HG03025 (cell line): ENCODE results near the gene POLG.

Experiments
- ATAC-seq: cut with Tn5 transposase; IDR thresholded peaks from one replicate; pipeline ENCODE4 v1.9.1; 2021; ENCODE audit warnings: mild to moderate bottlenecking, moderate library complexity; ENCODE audit not compliant: unreplicated experiment, low FRiP score

The POLG gene

DNA sequence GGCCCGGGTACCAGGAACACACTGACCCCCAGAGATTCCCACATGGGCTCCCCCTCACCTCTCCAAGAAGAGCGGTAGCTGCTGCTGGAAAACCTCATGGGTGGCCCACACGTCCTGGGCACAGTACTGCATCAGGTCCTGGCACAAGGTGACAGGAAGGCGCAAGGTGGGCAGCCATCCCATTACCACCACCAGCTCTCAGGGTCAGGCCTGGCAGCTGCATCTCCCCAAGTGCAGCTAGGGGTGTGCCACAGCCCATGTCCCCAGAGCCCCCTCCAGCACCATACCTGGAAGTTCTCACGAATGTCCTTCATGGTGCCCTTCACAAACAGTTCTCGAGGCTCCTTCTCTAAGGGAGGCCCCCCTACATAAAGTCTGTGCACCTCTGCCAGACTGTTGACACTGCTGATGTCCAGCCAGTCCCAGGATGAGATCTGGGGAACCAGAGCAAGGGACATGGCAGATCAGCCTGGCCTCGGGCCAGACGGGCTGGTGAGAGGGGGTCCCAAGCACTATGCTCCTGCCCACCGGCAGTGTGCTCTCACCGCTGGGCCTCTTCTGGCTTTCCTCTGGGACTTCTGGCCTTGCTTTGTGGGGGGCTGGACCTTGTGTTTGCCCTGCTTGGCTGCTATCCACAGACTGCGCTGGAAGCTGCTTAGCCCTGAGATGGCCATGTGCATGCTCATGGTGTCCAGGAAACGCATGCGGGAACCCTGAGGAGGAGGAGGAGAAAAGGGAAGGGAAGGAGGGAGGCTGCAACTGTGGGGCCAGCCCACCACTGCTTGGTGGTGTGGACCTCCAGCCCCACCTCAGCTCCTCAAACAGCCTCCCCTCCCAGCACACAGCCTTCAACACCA lies 6.0 kb downstream of the POLG start:
- no peak for ATAC-seq

DNA sequence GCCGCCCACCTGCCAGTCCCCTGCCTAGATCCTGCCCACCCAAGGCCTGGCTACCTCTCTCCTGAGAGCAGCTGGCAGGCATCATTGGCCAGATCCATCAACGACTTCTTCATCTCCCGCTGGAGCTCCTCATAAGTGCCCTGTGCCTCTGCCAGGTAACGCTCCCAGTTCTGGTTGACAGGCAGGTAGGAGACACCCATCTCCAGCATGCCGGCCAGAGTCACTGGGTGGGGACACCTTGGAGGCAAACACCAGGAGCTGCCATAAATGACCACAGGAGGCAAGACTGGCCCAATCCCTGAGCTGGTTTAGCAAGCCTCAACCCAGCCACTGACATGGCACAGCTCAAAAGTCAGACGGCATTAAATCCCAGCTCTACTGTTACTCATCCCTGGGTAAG lies 7.5 kb downstream of the POLG start:
- ATAC-seq = no peak

GRCh38 chr15:89326316-89326715 lies 8.3 kb downstream of the POLG start:
- no peak for ATAC-seq

DNA sequence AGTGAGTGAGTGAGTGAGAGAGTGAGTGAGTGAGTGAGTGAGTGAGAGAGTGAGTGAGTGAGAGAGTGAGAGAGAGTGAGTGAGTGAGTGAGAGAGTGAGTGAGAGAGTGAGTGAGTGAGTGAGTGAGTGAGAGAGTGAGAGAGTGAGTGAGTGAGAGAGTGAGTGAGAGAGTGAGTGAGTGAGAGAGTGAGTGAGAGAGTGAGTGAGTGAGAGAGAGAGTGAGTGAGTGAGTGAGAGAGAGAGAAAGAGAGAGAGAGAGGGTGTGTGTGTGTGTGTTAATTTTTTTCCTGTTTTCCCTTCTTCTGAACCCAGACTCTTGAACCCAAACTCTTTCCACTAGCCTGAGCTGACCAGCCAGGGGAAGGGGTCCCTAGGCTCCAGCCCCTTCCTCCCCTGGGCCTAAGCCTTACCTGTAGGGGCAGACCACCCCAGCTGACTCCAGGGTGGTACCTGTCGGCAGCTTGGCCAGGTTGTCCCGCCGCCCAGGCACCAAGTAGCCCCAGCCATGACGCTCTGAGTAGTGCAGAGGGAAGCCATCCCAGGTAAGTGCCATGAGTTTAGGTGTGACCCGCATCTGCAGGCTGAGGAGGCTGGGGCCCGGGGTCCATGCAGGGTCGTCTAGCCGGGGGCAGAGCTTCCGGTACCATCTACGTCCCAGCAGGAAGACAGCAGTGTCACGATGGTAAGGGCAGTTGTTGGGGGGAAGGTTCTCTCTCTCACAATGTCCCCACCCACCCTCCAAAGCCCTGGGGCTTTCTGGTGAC lies 9.4 kb downstream of the POLG start:
- ATAC-seq = no peak

DNA sequence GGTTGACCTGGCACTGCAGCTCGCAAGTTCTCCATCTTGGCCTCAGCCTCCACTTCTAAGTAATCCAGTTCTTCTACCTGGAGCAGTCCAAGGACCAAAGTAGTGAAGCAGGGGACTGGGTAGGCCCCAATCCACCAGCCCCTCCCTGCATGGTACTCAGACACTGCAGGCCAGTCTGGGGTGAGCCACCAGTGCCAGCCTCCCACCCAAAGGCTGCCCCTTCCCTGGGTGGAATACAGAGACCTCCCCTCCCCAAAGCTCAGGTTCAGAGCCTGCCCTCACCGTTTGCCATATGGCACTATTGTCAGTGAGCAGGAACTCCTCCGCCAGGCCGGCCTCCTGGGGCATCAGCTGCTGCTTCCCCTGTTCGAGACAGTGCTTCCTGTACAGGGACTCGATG lies 10.8 kb downstream of the POLG start:
- ATAC-seq = no peak

- no peak for ATAC-seq
These were observed 11.8 kb downstream of the POLG start for GRCh38 chr15:89322822-89323221.

DNA sequence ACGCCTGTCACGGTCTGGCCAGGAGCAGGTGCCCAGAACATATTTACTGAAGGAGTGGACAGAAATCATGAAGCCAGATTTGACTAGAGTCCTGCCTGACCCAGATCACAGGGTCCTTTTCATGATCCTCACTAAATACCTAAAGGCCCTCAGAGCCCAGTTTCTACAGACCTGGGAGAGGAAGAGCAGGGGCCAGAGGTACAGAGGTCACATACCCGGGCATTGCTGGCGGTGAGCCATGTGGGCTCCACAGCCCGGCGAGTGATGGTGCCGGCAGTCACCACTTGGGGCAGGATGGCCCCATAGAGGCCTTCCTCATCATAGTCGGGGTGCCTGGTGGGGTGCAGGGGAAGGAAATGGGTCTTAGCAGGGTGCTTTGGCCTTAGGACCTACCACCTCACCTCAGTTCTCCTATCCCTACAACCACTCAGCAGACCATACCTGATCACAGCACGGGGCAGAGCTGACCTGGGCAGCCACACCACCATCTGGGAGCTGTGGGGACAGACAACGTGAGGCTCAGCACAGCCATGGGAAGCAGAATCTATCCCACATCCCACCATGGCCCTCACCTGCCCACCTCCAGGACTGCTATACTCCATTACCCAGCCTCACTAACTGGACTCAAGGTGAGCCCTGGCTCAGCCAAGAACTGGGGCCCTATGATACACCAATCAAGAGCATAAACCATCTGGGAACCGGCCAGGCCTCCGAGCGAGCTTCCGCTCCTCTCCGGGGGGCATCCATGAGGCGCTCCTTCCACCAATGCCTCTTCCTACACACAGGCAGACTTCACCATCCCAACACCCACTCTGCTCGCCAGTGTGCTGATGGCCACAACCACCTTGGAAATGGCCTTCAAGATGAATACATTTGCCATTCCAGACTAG lies 12.9 kb downstream of the POLG start:
- ATAC-seq = no peak

DNA sequence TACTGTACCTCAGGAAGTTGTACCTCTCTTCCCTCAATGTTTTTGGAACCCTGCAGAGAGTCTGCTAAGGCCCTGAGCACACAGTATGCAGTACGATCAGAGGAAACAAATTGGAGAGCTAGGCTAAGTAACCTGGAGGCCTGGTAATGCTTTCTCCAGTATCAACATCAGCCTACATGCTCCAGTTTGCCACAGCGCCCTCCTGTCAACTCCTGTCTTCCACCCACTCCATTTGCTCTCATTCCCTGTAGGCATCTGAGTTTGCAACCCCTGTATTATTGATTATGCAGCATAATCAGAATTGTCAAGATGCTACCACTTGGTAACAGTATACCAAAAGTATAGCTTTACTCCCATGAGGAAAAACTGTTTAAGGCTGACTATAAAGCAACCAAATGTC lies 14.4 kb downstream of the POLG start:
- ATAC-seq = no peak

DNA sequence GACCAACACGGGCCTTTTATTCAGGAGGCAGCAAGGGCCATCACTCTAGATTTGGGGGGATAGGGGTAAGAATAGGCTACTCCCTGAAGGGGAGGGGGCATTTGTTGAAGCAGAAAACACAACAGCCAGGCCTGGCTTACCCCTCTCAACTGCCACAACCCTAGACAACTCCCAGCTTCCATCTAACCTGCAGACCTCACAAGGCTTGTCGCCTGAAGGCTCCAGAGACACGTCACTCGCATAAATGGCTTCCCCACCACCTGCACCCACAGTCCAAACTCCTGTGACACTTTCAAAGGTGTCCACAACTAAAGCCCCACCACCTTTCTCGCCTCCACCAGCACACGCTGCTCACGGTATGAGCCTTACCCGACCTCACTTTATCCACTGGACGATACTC lies 14.9 kb downstream of the POLG start:
- ATAC-seq = no peak

DNA sequence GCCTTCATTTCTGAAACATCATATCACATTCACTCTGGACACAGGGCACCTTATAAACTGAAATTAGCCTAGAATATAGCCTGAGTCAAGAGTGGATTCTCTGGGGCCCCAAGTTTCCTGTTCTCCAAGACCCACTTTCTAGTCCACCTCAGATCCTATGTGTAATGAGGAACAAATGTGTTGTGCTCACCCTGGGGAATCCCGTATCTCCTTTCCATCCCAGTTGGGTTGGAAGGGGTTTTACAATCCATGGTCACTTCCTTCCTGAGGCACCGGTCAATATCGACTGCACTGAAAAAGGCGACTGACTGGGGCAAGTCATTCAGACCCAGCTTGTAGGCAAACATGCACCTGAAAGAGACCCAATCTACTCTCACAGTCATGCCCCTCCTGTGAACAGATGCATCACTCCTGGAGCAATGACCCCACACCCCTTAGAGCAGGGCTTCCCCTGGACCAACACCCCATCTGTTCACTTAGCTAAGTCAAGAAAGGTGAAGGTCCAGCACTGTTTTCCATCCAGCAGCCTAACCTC lies 17.4 kb downstream of the POLG start:
- no peak for ATAC-seq

DNA sequence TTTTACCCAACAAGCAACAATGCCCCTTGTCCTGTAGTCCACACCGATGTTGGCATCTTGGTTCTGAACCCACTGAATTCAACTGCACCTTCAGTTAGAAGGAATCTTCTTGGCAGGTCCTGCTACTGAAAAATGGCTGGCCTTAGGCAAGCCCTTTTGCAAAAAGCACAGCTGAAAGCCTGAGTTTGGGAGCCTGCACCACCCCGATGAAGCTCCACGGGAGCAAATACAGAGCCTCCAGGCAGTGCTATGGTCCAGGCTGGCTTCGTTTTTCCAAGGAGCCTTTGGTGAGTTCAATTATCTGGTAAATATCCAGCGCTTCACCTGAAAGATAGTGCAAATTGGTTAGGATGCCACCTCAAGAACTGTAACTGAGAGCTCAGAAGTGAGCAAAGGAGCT lies 18.1 kb downstream of the POLG start:
- no peak for ATAC-seq

DNA sequence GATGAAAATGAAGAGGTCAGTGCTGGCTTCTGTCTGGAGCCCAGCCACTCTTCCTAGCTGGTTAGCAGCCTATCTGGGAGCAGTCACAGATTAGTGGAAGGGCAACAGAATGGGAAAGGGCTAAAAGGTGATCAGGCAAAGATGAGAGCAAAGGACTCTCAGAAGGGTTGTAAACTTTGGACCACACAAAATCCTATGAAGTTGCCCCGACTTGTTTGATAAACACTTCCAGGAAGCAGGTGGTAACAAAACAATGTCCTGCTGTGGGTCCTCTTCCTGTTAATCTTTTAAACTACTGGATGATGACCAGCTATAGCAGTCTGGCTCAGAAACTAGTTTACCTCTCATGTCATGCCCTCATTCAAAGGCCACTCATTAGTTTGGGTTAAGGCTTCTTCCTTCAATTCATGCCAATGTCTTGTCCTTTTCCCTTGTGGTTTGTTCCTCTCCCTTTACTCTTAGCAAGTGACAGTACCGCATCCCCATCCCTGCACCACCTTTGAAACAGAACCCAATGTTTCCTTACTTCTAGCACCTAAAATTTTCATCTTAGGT lies 19.2 kb downstream of the POLG start:
- ATAC-seq = no peak

DNA sequence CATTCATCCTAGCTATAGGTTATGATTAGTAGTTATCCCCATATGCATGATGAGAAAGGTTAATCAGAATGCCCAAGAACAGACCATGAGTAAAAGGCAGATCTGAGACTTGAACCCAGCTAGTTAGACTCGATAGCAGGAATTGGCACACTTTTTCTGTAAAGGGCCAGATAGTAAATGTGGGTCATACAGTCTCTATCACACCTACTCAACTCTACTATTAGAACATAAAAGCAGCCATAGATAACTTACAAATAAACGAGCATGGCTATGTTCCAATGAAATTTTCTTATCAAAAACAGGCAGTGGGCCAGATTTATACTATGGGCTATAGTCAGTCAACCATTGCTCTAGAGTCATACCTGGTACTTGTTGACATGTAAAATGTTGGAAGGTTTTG lies 24.6 kb downstream of the POLG start:
- ATAC-seq = no peak

GRCh38 chr15:89308236-89308635 lies 26.4 kb downstream of the POLG start:
- ATAC-seq = no peak

GRCh38 chr15:89307791-89308190 lies 26.8 kb downstream of the POLG start:
- no peak for ATAC-seq

DNA sequence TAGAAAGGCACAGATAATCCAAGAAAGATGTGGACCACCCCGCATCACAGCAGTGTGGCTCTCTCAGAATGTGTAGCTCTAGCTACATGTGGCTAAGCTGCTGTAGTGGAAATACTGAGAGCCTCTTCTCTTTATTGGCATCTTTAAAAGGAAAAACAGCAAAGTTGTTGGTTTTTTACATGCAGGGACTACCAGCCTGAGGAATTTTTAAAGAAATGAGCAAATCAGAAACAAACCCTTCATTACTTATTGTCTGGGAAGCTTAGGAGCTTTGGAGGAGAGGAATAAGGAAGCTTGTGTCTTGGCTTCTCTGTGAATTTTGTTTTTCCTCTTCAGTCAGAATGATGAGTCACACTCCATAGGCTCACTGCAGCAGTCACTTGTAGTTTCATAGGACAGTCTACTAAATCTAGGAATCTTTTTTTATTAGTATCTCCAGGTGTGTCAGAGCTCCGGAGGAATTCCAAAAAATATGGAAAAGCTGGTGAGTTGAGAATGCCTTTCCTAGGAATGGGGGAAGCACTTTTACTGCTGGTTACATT lies 27.5 kb downstream of the POLG start:
- ATAC-seq = no peak

DNA sequence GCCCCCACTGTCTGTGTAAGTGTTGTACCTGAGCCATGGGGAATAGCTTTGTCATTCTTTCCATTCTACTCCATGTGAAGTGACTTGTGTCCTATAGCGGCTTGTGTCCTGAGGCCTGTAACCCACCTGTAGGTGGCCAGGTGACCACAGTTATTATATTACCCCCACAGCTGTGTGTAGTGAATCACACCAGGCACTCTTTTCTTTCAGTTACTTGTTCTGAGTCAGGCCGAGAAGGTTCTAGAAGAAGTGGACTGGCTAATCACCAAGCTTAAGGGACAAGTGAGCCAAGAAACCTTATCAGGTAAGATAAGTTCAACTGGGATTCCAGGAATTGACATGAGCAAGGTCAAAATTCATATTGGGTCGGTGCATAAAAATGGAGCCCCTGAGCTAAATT lies 29.2 kb downstream of the POLG start:
- no peak for ATAC-seq

GRCh38 chr15:89303986-89304385 lies 30.6 kb downstream of the POLG start:
- no peak for ATAC-seq

GRCh38 chr15:89301304-89302089 lies 33.1 kb downstream of the POLG start:
- no peak for ATAC-seq
